C4-2B (cell line): ENCODE results near the gene HMGXB3.

Experiments
- H3K27ac ChIP-seq: fragments of 450-650 bp; 2 replicates; pipeline ENCODE4 v1.5.1; 2017
- CTCF ChIP-seq: fragments of 450-650 bp; conservative IDR thresholded peaks from 2 replicates; pipeline ENCODE4 v1.5.1; 2017; ENCODE audit warnings: mild to moderate bottlenecking
- ZFX ChIP-seq: fragments of 450-650 bp; IDR thresholded peaks from 2 replicates; pipeline ENCODE4 v1.6.1; 2017

HMGXB3 gene

GRCh38 chr5:149959406-149960236, 40.9 kb upstream of the HMGXB3 start:
- H3K27ac ChIP-seq, result peak overlapping the region; percentile 64
- no peak for TF ChIP-seq ZFX
- TF ChIP-seq CTCF, result peak; percentile 77

- peak within 1 kb of the TSS; percentile 64 for H3K27ac ChIP-seq
- no peak for TF ChIP-seq ZFX
- no peak for TF ChIP-seq CTCF
Observed at GRCh38 chr5:149960272-149961185, 40.0 kb upstream of the HMGXB3 start, which contains the start of gene SLC26A2. SLC26A2 (plus strand) TSS chr5:149960758; CDS start chr5:149977653, 16,895 bp downstream.

- TF ChIP-seq ZFX (no peak), CTCF (no peak)
- H3K27ac ChIP-seq, result peak overlapping the region; percentile 64
Observed at GRCh38 chr5:149961186-149961685, 39.3 kb upstream of the HMGXB3 start.

GRCh38 chr5:149961957-149962409, 38.6 kb upstream of the HMGXB3 start:
- TF ChIP-seq ZFX (no peak), CTCF (peak; percentile 73)
- H3K27ac ChIP-seq, result no peak overlapping the region

GRCh38 chr5:149962601-149963300, 37.8 kb upstream of the HMGXB3 start:
- TF ChIP-seq CTCF, result no peak; the same call in 1 of the 2 replicates
- no peak for TF ChIP-seq ZFX

GRCh38 chr5:149963729-149964128, 36.8 kb upstream of the HMGXB3 start:
- TF ChIP-seq CTCF, result no peak
- no peak for TF ChIP-seq ZFX

More at GRCh38 chr5:149962601-149963300, 37.8 kb upstream of the HMGXB3 start:
- H3K27ac ChIP-seq, result no peak overlapping the region

More at GRCh38 chr5:149963729-149964128, 36.8 kb upstream of the HMGXB3 start:
- H3K27ac ChIP-seq, result no peak overlapping the region
